ENCODE measurements around the gene ARHGEF12.
A peak's percentile ranks its signal among the peaks of the same experiment; 100 is the strongest.

Gene ARHGEF12

GRCh38 chr11:120386318-120386717 lies 50.1 kb downstream of the ARHGEF12 start:
- no peak for DNase-seq

GRCh38 chr11:120386774-120387371 lies 50.7 kb downstream of the ARHGEF12 start:
- no peak for DNase-seq

GRCh38 chr11:120388261-120388660 lies 52.0 kb downstream of the ARHGEF12 start:
- no peak for DNase-seq

- DNase-seq = no peak
Measured at GRCh38 chr11:120389693-120390584, 53.7 kb downstream of the ARHGEF12 start.

GRCh38 chr11:120390585-120390922 lies 54.3 kb downstream of the ARHGEF12 start:
- no peak for DNase-seq

GRCh38 chr11:120391292-120391691 lies 55.1 kb downstream of the ARHGEF12 start:
- DNase-seq = no peak

- DNase-seq = no peak
Measured at GRCh38 chr11:120391854-120392253, 55.6 kb downstream of the ARHGEF12 start.

GRCh38 chr11:120392314-120392713 lies 56.1 kb downstream of the ARHGEF12 start:
- no peak for DNase-seq

- no peak for DNase-seq
Measured at GRCh38 chr11:120392793-120393192, 56.6 kb downstream of the ARHGEF12 start.

GRCh38 chr11:120394119-120394518 lies 57.9 kb downstream of the ARHGEF12 start:
- DNase-seq = no peak

GRCh38 chr11:120395778-120396177 lies 59.6 kb downstream of the ARHGEF12 start:
- DNase-seq = no peak

GRCh38 chr11:120398132-120398531 lies 61.9 kb downstream of the ARHGEF12 start:
- no peak for DNase-seq

GRCh38 chr11:120399307-120399706 lies 63.1 kb downstream of the ARHGEF12 start:
- no peak for DNase-seq

GRCh38 chr11:120400564-120401364 lies 64.6 kb downstream of the ARHGEF12 start:
- peak; percentile 32 for DNase-seq

- DNase-seq = no peak
Measured at GRCh38 chr11:120401506-120401905, 65.3 kb downstream of the ARHGEF12 start.

GRCh38 chr11:120403966-120404365 lies 67.8 kb downstream of the ARHGEF12 start:
- DNase-seq = no peak

GRCh38 chr11:120404495-120404894 lies 68.3 kb downstream of the ARHGEF12 start:
- no peak for DNase-seq

GRCh38 chr11:120409655-120410054 lies 73.4 kb downstream of the ARHGEF12 start:
- no peak for DNase-seq

- no peak for DNase-seq
Measured at GRCh38 chr11:120410622-120411380, 74.6 kb downstream of the ARHGEF12 start.

- DNase-seq = no peak
Measured at GRCh38 chr11:120413480-120413879, 77.3 kb downstream of the ARHGEF12 start.

GRCh38 chr11:120420572-120420971 lies 84.4 kb downstream of the ARHGEF12 start:
- no peak for DNase-seq
